ENCODE data around the gene CACNA1C. TPM values are rescaled to one million over a fixed set of nuclear protein-coding genes. Genes with fewer than 3 reads are reported as not detected.
A peak's percentile ranks its signal among the peaks of the same experiment; 100 is the strongest.

The CACNA1C gene
- total RNA-seq, 1 experiment from 2014 or later = 1.1 TPM

GRCh38 chr12:2386566-2386965 lies 333.8 kb downstream of the CACNA1C start:
- Mint-ChIP-seq H3K4me3 (no peak overlapping the region), H3K27ac (no peak overlapping the region), H3K4me1 (peaks cover 4 to 6% of the 10 kb centered on the region in 2 experiments), H3K36me3 (ENCODE audit: insufficient read depth in 1 of 3, low read depth in 3 of 3) (no peaks in the 10 kb centered on the region), H3K9me3 (no peaks in the 10 kb centered on the region), H3K27me3 (ENCODE audit: low read depth) (no peaks in the 10 kb centered on the region; the same call in 1 of the 2 replicates)
- no peak overlapping the region for H3K4ac ChIP-seq (ENCODE audit: low read depth, low read length)
- no peak overlapping the region for H2BK15ac ChIP-seq (ENCODE audit: low read depth, low read length)
- H4K8ac ChIP-seq (replicated peaks; ENCODE audit: insufficient read length, low read depth, low read length) = no peak overlapping the region
- H3K79me1 ChIP-seq (ENCODE audit: insufficient read depth, low read depth, low read length, poor library complexity, severe bottlenecking) = no peaks in the 10 kb centered on the region
- no peaks in the 10 kb centered on the region for H3K27me3 ChIP-seq (ENCODE audit: insufficient read depth, low read length)
- H2BK5ac ChIP-seq (ENCODE audit: insufficient read length, low read length) = no peak overlapping the region
- H3K9me3 ChIP-seq (ENCODE audit: control insufficient read depth, low read depth, low read length) = no peaks in the 10 kb centered on the region
- no peak for TF ChIP-seq CTCF (conservative IDR thresholded peaks at IDR 0.05)
- H3K18ac ChIP-seq (ENCODE audit: insufficient read length, low read depth, low read length) = no peak overlapping the region
- H3K27ac ChIP-seq (ENCODE audit: insufficient read length, low read depth, low read length) = no peak overlapping the region
- H3K4me2 ChIP-seq (ENCODE audit: insufficient read depth, insufficient read length, low read length) = no peak overlapping the region
- no peaks in the 10 kb centered on the region for H4K20me1 ChIP-seq (ENCODE audit: control insufficient read depth, insufficient read depth, insufficient read length)
- no peak overlapping the region for H3K23ac ChIP-seq (ENCODE audit: insufficient read length, low read depth, low read length)
- no peak overlapping the region for H3K9ac ChIP-seq (ENCODE audit: extremely low read depth, insufficient read length, low read length)
- no peaks in the 10 kb centered on the region for H3K79me2 ChIP-seq (ENCODE audit: insufficient read depth, low read length)
- no peak overlapping the region for H2BK120ac ChIP-seq (ENCODE audit: low read depth, low read length, poor library complexity, severe bottlenecking)
- H3K23me2 ChIP-seq (ENCODE audit: insufficient read length, low read depth, low read length, poor library complexity, severe bottlenecking) = no peaks in the 10 kb centered on the region
- no peak overlapping the region for H2BK20ac ChIP-seq (ENCODE audit: low read depth, low read length, poor library complexity, severe bottlenecking)
- H3K4me1 ChIP-seq (ENCODE audit: insufficient read depth, low read length) = no peaks in the 10 kb centered on the region
- no peak overlapping the region for H3K14ac ChIP-seq (ENCODE audit: insufficient read depth, low read length)
- no CpG with 5 or more reads among the region's 3 CpGs for WGBS (ENCODE audit: extremely low coverage, insufficient read length, low lambda C conversion rate)
- no peak overlapping the region for H4K91ac ChIP-seq (ENCODE audit: insufficient read length, low read depth, low read length)
- H4K5ac ChIP-seq (ENCODE audit: insufficient read length, low read depth, low read length) = no peak overlapping the region
- H2AFZ ChIP-seq (ENCODE audit: low read length) = no peak overlapping the region
- H3K56ac ChIP-seq (ENCODE audit: insufficient read length, low read depth, low read length) = no peak overlapping the region
- no peak overlapping the region for H3T11ph ChIP-seq (ENCODE audit: low read length)
- H2BK12ac ChIP-seq (ENCODE audit: insufficient read length, low read depth, low read length) = no peak overlapping the region
- DNase-seq = peak; percentile 20
- H2AK5ac ChIP-seq (ENCODE audit: insufficient read length, low read length) = no peak overlapping the region

Data from H9 (cell line).